Stimulated activated CD4-positive, alpha-beta T cell treated with anti-CD3 and anti-CD28 coated beads, Interleukin-4, amount 100 ng/mL, for 48 hours (primary cell): ENCODE data around the gene WNT7A.

Experiments
- DNase-seq, 2 donors: peaks; one replicate each; pipeline ENCODE4 v3.0.0-alpha.2; 2020; ENCODE audit warnings: low read depth in 2 of 2

The WNT7A gene

DNA sequence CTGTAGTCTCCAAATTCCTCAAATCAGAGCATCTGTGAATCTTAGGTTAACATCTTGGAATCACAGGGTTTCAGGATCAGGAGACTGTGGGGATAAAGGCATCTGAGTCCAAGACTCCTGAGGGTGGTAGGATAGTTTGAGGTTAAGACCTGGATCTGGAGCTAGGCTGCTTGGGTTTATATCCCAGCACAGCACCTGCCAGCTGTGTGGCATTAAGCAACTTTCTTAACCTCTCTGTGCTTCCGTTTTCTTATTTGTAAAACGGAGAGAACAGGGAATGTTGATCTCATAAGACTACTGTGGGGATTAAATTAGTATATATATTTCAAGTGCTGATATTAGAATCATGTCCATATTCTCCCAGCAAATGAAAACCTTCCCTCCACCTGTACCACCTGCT, 33.6 kb downstream of the WNT7A start:
- DNase-seq, result no peak

GRCh38 chr3:13845806-13846205, 34.1 kb downstream of the WNT7A start:
- DNase-seq, result no peak

DNA sequence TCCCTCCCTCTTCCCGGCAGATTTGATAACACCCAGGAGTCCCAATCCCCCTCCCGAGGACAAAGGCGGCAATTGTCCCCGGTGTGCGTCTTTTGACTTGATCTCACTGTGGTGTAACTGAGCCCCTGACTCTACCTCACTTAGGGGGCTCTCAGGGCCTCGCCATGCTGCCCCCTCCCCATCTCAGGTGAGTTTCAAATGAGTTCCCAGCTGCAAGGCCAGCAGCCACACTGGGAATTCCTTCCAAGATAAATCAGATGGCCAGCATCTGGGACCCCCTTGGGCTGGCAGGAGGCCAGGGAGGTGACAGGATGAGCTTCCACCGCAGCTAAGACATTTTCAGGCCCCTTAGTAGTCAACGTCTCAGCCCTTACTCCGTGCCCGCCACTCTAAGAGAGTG, 35.0 kb downstream of the WNT7A start:
- DNase-seq, result no peak

DNA sequence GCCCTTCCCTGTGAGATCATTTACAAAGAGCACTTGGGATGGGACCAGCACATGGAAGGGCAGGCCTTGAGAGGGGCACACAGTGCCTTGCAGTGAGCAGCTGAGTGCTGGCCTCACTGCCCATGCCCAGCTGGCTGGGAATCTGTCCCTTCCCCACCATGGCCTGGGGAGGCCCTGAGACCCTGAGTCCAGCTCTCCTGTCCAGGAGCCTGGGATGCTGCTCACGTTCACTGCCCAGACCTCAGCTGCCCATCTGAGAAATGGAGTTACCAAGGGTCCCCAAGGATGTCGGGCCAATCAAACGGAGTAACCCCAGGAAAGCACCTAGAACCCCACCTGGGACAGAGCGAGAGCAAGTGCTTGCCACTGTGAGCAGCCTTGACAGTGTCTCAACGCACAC, 35.6 kb downstream of the WNT7A start:
- no peak for DNase-seq

DNA sequence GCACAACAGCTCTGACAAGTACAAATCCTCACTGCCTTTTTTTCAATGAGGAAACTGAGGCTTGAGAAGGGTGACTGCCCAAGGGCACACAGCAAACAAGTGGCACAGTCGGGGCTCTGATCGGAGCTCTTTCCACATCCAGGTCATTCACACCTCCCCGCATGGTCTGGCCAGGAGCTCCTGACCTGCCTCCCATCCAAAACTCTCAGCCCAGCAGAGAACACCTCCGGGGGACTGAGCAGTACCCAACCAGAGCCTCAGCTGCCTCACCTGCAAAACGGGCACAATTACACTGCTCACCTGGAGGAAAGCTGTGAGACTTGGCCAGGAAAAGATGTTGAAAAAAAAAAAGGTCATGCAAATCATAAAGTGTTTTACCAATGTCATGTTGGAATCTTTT, 36.5 kb downstream of the WNT7A start:
- DNase-seq, result no peak

DNA sequence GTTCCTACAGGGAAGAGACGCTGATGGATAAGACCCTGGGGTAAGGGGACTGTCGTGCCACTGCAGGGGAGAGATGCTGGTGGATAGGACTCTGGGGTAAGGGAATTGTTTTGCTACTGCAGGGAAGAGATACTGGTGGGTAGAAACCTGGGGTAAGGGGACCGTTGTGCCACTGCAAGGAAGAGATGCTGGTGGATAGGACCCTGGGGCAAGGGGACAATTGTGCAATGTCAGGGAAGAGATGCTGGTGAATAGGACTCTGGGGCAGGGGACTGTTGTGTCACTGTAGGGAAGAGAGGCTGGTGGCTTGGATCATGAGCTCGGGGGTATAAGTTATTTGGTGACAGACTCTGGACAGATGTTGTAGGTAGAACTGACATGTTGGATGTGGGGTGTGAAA, 37.6 kb downstream of the WNT7A start:
- DNase-seq, result no peak

- DNase-seq, result no peak
These were observed 38.0 kb downstream of the WNT7A start for GRCh38 chr3:13841826-13842225.

- DNase-seq, result no peak
These were observed 38.7 kb downstream of the WNT7A start for GRCh38 chr3:13841141-13841540.

- no peak for DNase-seq
These were observed 39.4 kb downstream of the WNT7A start for GRCh38 chr3:13840456-13840855.

DNA sequence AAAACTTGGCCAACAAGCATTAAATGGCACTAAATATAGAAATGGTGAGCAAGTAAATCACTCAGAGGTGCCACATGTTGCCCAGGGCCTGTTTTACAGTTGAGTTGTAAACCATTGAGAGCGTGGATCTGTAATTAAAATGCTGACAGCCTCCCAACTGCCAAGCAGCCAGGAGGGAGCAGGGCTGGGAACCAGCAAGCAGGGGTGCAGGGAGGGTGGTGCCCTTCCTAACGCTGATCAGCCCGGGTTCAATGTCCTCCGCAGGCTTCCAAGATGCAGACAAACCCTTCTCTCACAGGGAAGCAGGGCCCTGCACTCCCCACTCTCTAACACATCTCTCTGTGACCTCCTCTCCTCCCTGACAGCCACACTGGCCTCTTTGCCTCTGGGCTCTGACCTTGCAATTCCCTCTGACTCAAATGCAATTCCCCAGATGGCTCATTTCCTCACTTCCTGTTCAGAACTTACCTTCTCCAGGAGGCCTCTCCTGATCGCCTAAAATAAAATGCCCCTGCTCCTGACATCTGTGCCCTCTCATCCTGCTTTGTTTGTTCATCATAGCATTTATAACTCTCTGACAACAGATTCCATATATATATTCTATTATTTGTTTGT, 40.0 kb downstream of the WNT7A start:
- DNase-seq, result no peak

DNA sequence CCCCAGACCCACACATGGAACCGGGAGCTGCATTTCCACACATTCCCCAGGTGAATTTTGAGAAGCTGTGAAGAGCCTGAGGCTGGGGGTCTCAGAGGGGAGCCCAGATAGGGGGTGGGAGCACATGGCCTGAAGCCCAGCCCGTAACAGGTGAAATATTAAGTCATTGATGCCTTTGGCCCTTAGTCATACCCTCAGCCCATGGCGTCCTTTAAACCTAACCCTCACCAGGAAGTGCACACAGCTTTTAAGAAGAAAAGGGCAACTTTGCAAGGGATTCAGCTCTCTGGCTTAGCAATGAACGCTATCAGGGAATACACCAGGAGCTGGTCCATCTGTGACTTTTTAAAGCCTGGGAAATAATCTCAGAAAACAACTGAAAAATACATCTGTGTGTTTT, 40.6 kb downstream of the WNT7A start:
- DNase-seq, result no peak

DNA sequence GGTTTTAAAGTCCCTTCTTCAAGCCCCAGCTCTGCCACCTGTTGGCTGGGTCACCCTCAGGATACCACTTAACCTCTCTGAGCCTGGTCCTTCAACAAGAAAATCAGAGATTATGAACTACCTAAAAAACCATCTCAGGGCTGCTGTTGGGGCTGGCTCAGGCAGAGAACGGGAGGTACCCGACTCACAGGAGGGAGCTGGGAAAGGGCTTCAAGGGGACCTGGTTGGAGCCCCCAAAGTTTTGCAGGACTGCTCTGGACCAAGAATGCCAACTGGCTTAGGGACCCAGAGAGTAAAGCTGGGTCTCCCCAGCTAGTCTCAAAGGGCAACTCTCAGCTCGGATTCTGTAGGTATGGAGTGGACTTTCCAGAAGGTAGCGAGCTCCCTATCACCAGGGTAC, 41.5 kb downstream of the WNT7A start:
- no peak for DNase-seq

- no peak for DNase-seq
These were observed 42.1 kb downstream of the WNT7A start for GRCh38 chr3:13837751-13838150.

GRCh38 chr3:13836658-13837587, 42.9 kb downstream of the WNT7A start:
- no peak for DNase-seq

- DNase-seq, result no peak
These were observed 44.6 kb downstream of the WNT7A start for GRCh38 chr3:13835246-13835645.

DNA sequence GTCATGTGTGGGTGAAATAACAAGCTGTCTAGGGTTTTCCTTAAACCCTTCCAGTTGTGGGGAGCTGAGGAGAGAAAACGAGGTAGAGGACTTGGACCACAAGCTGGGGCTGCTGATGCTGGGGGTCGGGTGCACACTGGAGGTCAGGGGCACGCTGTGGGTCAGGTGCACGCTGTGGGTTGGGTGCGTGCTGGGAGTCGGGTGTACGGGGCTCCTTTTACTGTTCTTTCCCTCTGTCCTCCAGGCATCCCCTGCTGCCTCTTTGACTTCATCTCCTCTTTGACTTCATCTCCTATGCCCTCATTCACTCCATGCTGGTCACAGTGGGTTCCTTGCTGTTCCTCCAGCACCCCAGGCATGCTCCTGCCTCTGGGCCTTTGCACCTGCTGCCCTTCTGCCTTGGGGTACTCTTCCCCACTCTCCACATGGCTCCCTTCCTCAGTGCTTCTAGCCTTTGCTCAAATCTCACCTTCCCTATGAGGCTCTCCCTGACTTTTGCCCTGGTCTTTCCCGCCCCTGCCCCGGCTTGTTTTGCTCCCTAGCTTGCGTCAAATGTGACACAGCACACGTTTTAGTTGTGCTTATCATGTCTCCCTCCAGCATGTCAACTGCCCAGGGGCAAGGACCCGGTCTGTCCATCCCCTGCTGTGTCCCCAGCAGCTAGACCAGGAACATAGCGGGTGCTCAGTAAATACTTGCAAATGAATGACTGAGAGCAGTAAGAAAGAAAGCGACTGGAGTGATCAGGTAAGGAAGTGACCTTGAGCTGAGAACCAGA, 45.4 kb downstream of the WNT7A start:
- DNase-seq, result no peak

DNA sequence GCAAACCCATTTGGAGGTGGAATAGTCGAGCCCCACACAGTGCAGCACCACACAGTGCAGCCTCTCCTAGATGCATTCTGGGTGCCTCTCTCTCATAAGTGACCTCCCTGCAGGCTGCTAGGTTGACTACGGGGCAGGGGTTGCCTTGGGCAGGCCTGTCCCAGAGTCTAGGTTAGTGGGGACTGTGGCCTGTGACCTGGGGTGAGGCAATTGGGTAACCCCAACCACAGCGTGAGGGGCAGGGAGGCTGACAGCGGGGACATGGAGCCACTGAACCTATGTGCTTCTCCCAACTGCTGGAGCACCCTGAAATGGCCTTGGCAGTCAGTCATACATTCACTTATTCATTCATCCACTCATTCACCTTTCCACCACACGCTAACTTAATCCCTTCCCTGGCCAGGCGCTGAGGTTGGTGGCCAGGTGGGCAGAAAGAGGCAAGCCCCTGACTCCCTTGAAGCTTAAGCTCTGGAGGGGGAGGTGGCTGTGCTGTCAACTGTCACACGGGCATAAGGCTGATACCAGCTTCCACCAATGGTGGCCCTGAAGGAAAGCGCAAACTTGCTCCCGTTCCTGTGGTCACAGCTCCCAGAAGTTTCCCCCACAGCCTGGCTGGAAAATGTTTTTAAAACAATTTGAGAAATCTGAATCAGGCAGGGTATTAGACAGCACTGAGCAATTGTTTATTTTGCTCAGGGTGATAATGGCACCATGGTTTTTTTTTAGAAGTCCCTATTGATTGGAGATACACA, 46.2 kb downstream of the WNT7A start:
- no peak for DNase-seq

- no peak for DNase-seq
These were observed 47.7 kb downstream of the WNT7A start for GRCh38 chr3:13832130-13832529.

- no peak for DNase-seq
These were observed 48.4 kb downstream of the WNT7A start for GRCh38 chr3:13831386-13831996.

DNA sequence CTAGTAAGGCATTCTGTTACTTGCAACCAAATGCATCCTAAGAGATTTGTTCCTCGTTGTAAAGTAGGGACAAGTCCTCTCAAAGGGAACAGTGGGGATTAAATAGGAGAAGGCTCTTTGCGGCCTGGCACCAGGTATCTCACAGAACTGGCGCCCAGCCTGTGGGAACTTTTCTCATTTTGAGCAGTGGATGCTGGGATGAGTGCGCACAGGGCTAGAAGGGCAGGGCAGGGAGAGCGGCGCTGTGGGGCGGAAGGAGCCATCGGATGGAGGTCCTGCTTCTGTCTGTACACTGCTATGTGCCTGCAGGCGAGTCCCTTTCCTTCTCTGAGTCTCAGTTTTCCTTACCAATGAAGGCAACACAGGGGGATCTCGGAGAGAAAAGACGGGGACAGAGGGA, 50.6 kb downstream of the WNT7A start:
- DNase-seq, result no peak

GRCh38 chr3:13828501-13829265, 51.2 kb downstream of the WNT7A start:
- no peak for DNase-seq
